Measurements from ENCODE around the gene KRTAP5-5. TPM values are rescaled to one million over a fixed set of nuclear protein-coding genes. Genes with fewer than 3 reads are reported as not detected.

The KRTAP5-5 gene
- total RNA-seq, 1 experiment from 2014 or later: not detected

DNA sequence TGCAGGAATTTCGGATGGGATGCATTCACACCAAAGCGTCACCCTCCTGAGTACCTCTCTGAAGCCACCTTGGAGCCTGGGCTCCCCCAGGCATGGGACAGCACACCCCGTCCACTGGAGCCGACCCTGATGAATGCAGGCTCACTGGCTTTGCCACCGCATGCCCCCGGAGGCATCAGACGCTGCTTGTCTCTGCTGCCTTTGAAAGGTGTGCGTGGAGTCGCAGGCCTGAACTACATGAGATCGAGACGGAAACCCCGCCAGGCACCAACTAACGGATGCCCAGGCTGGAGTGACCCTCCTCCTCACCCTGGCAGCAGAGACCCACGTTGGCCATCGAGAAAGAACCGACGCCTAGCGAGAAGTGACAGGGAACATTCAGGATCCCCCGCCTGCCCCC lies 22.5 kb downstream of the KRTAP5-5 start:
- POLR2A ChIA-PET: no interaction called here
- CTCF ChIA-PET: interaction anchor here (0.6 to 2.5 kb wide), 33 partner anchors 11 to 504 kb away, joined by 3 to 79 read pairs (median 4); partner anchors contain the start of genes MRPL23 and SYT8
- no peak for TF ChIP-seq SIN3A (IDR thresholded peaks at IDR 0.05; ENCODE audit: borderline replicate concordance, insufficient read depth, low read depth, low read length)
- TF ChIP-seq, protein P1, sequence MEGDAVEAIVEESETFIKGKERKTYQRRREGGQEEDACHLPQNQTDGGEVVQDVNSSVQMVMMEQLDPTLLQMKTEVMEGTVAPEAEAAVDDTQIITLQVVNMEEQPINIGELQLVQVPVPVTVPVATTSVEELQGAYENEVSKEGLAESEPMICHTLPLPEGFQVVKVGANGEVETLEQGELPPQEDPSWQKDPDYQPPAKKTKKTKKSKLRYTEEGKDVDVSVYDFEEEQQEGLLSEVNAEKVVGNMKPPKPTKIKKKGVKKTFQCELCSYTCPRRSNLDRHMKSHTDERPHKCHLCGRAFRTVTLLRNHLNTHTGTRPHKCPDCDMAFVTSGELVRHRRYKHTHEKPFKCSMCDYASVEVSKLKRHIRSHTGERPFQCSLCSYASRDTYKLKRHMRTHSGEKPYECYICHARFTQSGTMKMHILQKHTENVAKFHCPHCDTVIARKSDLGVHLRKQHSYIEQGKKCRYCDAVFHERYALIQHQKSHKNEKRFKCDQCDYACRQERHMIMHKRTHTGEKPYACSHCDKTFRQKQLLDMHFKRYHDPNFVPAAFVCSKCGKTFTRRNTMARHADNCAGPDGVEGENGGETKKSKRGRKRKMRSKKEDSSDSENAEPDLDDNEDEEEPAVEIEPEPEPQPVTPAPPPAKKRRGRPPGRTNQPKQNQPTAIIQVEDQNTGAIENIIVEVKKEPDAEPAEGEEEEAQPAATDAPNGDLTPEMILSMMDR (IDR thresholded peaks at IDR 0.05): no peak
- no peak for TF ChIP-seq TCF7L2 (IDR thresholded peaks at IDR 0.05; ENCODE audit: low read depth, low read length)
- no peak for TF ChIP-seq POLR2AphosphoS5 (IDR thresholded peaks at IDR 0.05; ENCODE audit: low read depth, low read length)
- TF ChIP-seq, protein P2, sequence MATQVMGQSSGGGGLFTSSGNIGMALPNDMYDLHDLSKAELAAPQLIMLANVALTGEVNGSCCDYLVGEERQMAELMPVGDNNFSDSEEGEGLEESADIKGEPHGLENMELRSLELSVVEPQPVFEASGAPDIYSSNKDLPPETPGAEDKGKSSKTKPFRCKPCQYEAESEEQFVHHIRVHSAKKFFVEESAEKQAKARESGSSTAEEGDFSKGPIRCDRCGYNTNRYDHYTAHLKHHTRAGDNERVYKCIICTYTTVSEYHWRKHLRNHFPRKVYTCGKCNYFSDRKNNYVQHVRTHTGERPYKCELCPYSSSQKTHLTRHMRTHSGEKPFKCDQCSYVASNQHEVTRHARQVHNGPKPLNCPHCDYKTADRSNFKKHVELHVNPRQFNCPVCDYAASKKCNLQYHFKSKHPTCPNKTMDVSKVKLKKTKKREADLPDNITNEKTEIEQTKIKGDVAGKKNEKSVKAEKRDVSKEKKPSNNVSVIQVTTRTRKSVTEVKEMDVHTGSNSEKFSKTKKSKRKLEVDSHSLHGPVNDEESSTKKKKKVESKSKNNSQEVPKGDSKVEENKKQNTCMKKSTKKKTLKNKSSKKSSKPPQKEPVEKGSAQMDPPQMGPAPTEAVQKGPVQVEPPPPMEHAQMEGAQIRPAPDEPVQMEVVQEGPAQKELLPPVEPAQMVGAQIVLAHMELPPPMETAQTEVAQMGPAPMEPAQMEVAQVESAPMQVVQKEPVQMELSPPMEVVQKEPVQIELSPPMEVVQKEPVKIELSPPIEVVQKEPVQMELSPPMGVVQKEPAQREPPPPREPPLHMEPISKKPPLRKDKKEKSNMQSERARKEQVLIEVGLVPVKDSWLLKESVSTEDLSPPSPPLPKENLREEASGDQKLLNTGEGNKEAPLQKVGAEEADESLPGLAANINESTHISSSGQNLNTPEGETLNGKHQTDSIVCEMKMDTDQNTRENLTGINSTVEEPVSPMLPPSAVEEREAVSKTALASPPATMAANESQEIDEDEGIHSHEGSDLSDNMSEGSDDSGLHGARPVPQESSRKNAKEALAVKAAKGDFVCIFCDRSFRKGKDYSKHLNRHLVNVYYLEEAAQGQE (IDR thresholded peaks at IDR 0.05; ENCODE audit: insufficient read depth in 1 of 2, low read depth in 2 of 2, low read length in 1 of 2): no peak
- Histone ChIP-seq H3K36me3 (ENCODE audit: control insufficient read depth, insufficient read depth, low read length) (no peaks in the 10 kb centered on the region), H3K27ac (ENCODE audit: low read length) (no peak overlapping the region), H3K4me1 (ENCODE audit: control insufficient read depth, insufficient read depth, low read length) (0 out of 2 replicates have a peak, but pooled peaks cover 2% of the 10 kb centered on the region), H3K9me3 (ENCODE audit: control insufficient read depth, insufficient read depth, low read depth, low read length) (no peaks in the 10 kb centered on the region), H3K27me3 (ENCODE audit: control insufficient read depth, insufficient read depth, low read length) (no peaks in the 10 kb centered on the region), H3K4me3 (ENCODE audit: low read depth in 2 of 2, low read length in 2 of 2) (no peak overlapping the region)
- no TSS peak for BruUV-seq (replicated peaks)
- no peak for ATAC-seq
- in situ Hi-C loops (cut with HindIII; ENCODE audit: low pct_unique_long_range_greater_than_20kb, low sequenced_read_pairs) (no loop called here), intact Hi-C loops (cut with micrococcal nuclease; ENCODE audit: unreplicated experiment) (loop anchor here (5.0 kb wide), 3 partner anchors 40 to 500 kb away; no protein-coding TSS in a partner anchor)
- DNase-seq (ENCODE audit: low read depth, low spot score): no peak

DNA sequence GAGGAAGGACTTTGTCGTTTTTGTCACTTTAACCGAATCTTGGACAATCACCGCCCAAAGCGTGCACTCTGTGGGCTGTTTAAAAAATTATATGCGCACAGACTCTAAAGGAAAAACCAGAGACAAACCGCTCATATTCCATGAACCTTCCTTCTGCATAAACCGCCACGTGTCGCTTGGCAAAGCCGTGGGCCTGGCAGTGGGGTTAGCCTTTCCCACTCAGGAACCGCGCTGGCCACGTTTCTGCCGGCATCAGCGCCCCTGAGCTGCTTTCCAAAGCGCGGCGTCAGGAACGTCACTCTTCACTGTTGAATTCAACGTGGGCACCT lies 22.8 kb downstream of the KRTAP5-5 start:
- ATAC-seq: no peak
- in situ Hi-C loops (cut with HindIII; ENCODE audit: low pct_unique_long_range_greater_than_20kb, low sequenced_read_pairs) (no loop called here), intact Hi-C loops (cut with micrococcal nuclease; ENCODE audit: unreplicated experiment) (loop anchor here (5.0 kb wide), 3 partner anchors 40 to 500 kb away; no protein-coding TSS in a partner anchor)
- TF ChIP-seq SIN3A (IDR thresholded peaks at IDR 0.05; ENCODE audit: borderline replicate concordance, insufficient read depth, low read depth, low read length): no peak
- no peak for TF ChIP-seq POLR2AphosphoS5 (IDR thresholded peaks at IDR 0.05; ENCODE audit: low read depth, low read length)
- TF ChIP-seq, protein P1 (IDR thresholded peaks at IDR 0.05): no peak
- TF ChIP-seq, protein P2 (IDR thresholded peaks at IDR 0.05; ENCODE audit: insufficient read depth in 1 of 2, low read depth in 2 of 2, low read length in 1 of 2): no peak
- no peak for TF ChIP-seq TCF7L2 (IDR thresholded peaks at IDR 0.05; ENCODE audit: low read depth, low read length)
- no peaks in the 10 kb centered on the region for H3K9me3 ChIP-seq (ENCODE audit: control insufficient read depth, insufficient read depth, low read depth, low read length)
- ChIA-PET POLR2A (interaction anchor here (0.7 kb wide), 1 partner anchor 1517 kb away, joined by 5 read pairs; no protein-coding TSS in a partner anchor), CTCF (interaction anchor here (0.6 to 2.5 kb wide), 34 partner anchors 12 to 504 kb away, joined by 3 to 79 read pairs (median 4); partner anchors contain the start of genes MRPL23 and SYT8)
- no peak overlapping the region for H3K4me3 ChIP-seq (ENCODE audit: low read depth in 2 of 2, low read length in 2 of 2)
- no peaks in the 10 kb centered on the region for H3K36me3 ChIP-seq (ENCODE audit: control insufficient read depth, insufficient read depth, low read length)
- no TSS peak for BruUV-seq (replicated peaks)
- H3K4me1 ChIP-seq (ENCODE audit: control insufficient read depth, insufficient read depth, low read length): 0 out of 2 replicates have a peak, but pooled peaks cover 2% of the 10 kb centered on the region
- no peak overlapping the region for H3K27ac ChIP-seq (ENCODE audit: low read length)
- no peaks in the 10 kb centered on the region for H3K27me3 ChIP-seq (ENCODE audit: control insufficient read depth, insufficient read depth, low read length)
- no peak for DNase-seq (ENCODE audit: low read depth, low spot score)

All from Panc1 (cell line).